GM12874 (cell line): ENCODE results near the gene FLRT2.

Experiments used
- TF ChIP-seq, protein P1 (sequence below): IDR thresholded peaks from 2 replicates; pipeline ENCODE4 v1.5.1; 2011; ENCODE audit warnings: low read depth, mild to moderate bottlenecking, control low read depth, low read length, moderate library complexity; ENCODE audit not compliant: insufficient read depth

The FLRT2 gene, protein sequence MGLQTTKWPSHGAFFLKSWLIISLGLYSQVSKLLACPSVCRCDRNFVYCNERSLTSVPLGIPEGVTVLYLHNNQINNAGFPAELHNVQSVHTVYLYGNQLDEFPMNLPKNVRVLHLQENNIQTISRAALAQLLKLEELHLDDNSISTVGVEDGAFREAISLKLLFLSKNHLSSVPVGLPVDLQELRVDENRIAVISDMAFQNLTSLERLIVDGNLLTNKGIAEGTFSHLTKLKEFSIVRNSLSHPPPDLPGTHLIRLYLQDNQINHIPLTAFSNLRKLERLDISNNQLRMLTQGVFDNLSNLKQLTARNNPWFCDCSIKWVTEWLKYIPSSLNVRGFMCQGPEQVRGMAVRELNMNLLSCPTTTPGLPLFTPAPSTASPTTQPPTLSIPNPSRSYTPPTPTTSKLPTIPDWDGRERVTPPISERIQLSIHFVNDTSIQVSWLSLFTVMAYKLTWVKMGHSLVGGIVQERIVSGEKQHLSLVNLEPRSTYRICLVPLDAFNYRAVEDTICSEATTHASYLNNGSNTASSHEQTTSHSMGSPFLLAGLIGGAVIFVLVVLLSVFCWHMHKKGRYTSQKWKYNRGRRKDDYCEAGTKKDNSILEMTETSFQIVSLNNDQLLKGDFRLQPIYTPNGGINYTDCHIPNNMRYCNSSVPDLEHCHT

DNA sequence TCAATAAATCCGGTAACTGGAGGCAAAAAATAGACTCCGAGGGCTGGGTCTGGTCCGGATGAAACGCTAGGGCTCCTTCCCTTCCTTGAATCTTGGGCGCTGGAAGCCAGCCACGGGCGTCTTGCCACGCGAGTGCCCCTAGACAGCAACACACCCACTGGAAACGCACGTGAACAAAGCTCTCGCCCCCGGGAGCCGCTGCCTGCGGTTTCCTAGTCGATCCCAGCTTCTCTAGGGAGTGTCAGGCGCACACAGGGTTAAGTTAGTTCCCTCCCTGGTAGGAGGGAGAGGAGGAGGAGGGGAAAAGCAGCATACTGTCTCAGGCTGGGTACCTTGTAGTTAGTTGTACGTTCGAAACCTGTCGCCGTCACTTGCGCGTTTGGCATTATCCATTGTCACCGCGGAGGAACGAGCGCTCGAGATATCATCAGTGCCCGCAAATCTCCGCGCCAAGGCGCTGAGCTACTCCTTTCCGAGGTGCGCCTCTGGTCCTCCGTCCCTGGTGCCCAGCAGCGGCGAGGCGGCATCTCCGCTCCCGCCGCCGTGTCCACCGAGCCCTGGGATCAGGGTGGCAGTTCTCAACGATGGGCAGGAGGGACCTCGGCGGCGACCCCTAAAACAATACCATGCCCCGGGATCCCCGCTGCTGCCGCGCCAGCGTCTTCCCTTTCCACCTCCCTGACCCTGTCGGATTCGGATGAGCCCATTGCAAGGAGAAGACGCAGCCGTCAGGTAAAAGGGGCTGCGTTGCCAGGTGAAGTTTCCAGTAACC, at the start of gene FLRT2:
Gene FLRT2, plus strand, starts transcription at position 342 of the 772 bp plus-strand sequence. CDS start 91,371 bp downstream, outside the sequence.
- TF ChIP-seq, protein P1, sequence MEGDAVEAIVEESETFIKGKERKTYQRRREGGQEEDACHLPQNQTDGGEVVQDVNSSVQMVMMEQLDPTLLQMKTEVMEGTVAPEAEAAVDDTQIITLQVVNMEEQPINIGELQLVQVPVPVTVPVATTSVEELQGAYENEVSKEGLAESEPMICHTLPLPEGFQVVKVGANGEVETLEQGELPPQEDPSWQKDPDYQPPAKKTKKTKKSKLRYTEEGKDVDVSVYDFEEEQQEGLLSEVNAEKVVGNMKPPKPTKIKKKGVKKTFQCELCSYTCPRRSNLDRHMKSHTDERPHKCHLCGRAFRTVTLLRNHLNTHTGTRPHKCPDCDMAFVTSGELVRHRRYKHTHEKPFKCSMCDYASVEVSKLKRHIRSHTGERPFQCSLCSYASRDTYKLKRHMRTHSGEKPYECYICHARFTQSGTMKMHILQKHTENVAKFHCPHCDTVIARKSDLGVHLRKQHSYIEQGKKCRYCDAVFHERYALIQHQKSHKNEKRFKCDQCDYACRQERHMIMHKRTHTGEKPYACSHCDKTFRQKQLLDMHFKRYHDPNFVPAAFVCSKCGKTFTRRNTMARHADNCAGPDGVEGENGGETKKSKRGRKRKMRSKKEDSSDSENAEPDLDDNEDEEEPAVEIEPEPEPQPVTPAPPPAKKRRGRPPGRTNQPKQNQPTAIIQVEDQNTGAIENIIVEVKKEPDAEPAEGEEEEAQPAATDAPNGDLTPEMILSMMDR, result no peak

DNA sequence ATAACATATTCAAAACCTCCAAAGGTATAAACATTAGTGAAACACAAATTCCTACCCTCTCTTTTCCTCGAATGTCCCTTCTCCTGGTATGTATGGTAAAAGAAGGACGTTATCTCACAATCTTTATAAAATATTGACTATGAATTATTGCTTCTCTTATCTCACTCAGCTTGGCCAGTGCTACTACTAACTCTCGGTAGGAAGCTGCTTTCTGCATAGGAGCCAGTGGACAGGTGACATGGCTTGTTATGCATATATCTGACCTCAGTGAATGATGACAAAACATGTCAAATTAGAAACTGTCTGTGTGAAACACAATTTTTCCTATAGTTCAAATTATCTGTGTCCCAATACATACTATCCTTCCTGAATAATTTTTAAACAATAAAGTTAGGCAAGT, 48.5 kb upstream of the FLRT2 start:
- TF ChIP-seq, protein P1, result no peak

DNA sequence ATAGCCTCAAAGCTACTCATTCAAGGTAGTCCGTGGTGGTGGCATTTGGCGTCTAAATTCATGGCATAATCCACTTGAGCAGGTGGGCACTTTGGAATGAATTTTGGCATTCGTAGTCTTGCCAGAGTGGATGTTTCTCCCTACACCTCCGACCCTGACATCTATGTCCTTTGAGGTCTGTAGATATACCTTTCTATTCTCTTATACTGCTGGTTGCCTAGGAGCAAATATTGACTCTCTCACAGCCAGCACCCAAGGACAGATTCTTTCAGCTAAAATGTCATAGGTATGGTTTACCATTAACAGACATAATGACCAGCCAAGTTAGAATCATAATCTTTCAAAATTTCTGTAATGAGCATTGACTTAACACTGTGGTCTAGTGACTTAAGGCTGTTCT, 47.4 kb upstream of the FLRT2 start:
- TF ChIP-seq, protein P1, result no peak

DNA sequence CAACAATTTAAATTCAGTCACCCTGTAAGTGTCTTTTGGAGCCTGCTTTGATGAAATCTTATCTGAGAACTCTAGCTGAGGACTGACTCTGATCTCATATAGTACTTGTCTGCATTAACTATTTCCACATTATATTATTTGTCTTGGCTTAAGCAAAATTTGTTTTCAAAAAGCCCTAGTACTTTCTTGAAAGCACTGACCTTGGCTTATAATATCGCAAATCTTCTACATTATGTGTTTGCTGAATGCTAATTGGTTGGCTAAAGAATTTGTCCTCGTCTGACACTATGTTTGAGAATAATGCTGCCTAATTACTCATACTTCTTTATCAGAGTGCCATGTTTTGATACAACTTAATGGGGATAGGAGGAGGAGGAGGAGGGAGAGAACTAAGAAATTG, 46.9 kb upstream of the FLRT2 start:
- TF ChIP-seq, protein P1, result no peak

DNA sequence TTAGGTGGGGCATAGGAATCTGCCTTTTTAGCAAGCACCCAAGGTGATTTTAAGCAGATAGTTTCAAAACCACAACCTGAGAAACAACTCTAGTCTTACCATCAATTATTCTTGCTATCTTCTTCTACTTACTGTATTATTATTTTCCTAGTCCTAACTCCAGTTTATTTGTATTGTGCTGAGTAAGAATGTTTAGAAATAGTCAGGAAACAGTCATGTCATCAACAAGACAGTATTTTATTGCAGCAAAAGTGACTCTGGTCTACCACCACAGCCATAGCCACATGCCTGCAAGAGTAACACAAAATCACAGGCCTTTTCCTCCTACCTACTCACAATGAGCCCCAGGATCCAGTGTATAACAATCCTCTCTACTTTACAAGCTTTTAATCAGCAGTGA, 46.3 kb upstream of the FLRT2 start:
- TF ChIP-seq, protein P1, result no peak

GRCh38 chr14:85487215-85487614, 42.7 kb upstream of the FLRT2 start:
- TF ChIP-seq, protein P1, result no peak

DNA sequence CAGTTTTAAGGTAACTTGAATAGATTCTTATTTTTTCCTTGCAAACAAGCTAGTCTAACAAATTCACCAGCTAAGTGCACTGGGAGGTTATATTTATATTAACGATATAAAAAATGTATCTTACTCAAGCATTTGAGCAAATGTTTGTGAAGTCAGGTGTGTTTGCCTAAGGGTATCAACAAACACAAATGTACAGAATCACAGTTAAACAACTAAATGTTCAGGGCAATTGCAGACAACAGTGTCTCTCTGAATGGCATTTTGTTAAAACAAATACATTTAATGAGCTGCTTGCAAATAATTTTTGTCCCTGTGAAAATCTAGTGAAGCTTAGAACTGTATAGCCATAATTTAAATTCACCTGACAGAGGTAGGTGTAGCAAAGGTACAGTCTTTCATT, 28.2 kb upstream of the FLRT2 start:
- TF ChIP-seq, protein P1, result no peak
